Measurements from ENCODE around the gene CACNA2D2.

DNA sequence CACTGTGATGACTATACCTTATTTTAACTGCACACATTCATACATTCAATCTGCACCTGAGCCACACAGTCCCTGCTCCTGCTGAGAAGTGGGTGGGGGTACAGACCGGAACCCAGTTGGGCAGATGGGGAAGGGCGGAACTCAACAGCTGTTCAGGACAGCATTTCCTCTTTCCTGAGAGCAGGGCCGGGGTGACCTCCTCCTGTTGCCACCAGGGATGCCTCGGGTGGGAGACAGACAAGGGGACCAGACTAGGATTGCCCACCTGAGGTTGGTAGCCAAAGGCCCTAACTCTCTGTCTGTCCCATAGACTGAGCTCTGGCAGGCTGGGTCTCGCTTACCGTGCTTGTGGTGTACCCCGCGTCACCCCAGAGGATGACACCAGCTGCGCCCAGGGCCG, 184.8 kb downstream of the CACNA2D2 start:
- no peak for TF ChIP-seq CTCF (IDR thresholded peaks at IDR 0.05)
- TF ChIP-seq EZH2 (IDR thresholded peaks at IDR 0.05): no peak
- no peak for TF ChIP-seq EZH2phosphoT487 (IDR thresholded peaks at IDR 0.05)

All from neural progenitor cell (in vitro differentiated cells).